ENCODE results near the gene RXRA.

- TF ChIP-seq, protein P1, sequence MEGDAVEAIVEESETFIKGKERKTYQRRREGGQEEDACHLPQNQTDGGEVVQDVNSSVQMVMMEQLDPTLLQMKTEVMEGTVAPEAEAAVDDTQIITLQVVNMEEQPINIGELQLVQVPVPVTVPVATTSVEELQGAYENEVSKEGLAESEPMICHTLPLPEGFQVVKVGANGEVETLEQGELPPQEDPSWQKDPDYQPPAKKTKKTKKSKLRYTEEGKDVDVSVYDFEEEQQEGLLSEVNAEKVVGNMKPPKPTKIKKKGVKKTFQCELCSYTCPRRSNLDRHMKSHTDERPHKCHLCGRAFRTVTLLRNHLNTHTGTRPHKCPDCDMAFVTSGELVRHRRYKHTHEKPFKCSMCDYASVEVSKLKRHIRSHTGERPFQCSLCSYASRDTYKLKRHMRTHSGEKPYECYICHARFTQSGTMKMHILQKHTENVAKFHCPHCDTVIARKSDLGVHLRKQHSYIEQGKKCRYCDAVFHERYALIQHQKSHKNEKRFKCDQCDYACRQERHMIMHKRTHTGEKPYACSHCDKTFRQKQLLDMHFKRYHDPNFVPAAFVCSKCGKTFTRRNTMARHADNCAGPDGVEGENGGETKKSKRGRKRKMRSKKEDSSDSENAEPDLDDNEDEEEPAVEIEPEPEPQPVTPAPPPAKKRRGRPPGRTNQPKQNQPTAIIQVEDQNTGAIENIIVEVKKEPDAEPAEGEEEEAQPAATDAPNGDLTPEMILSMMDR (IDR thresholded peaks at IDR 0.05), result no peak
- TF ChIP-seq POLR2A (IDR thresholded peaks at IDR 0.05), result no peak
These were observed 78.4 kb downstream of the RXRA start for GRCh38 chr9:134404376-134405358.

All from adrenal gland (tissue), 5 donors.